ENCODE results near the gene HSPB8. TPM values are rescaled to one million over a fixed set of nuclear protein-coding genes. Genes with fewer than 3 reads are reported as not detected.

Gene HSPB8
- total and polyA plus RNA-seq, 4 donors = 34.4 to 49.1 (median 40.7) TPM

DNA sequence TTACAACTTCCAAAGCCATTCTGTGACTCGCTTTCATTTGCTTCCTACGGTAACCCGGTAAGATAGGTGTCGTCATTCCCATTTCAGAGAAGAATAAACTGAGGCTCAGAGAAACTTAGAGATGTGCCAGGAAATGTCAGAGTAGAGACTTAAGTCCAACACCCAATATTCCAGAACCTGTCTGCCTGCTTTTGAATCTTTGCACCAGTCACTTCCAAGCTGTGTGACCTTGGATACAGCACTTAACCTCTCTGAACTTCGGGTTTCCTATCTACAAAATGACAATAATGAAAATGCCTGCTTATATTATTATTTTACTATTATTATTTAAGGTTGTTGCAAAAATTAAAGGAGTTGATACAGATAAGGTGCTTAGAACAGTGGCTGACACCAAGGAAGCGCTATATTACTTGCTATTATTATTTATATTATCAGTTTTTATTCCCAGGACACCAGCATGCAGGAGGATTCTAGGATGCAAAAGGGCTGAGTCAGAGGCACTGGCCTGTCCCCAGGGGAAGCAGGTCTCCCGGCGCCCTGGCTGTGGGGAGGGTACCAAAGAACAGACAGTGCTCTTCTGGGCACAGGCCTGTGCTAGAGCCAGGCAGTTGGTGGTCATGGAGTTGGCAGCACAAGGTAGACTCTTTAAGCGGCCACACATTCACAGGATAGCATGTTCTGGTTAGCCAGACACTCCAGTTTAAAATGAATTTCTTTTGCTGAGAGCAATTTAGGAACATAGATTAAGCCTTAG is 5.4 kb downstream of the HSPB8 start:
- TF ChIP-seq, protein P1, sequence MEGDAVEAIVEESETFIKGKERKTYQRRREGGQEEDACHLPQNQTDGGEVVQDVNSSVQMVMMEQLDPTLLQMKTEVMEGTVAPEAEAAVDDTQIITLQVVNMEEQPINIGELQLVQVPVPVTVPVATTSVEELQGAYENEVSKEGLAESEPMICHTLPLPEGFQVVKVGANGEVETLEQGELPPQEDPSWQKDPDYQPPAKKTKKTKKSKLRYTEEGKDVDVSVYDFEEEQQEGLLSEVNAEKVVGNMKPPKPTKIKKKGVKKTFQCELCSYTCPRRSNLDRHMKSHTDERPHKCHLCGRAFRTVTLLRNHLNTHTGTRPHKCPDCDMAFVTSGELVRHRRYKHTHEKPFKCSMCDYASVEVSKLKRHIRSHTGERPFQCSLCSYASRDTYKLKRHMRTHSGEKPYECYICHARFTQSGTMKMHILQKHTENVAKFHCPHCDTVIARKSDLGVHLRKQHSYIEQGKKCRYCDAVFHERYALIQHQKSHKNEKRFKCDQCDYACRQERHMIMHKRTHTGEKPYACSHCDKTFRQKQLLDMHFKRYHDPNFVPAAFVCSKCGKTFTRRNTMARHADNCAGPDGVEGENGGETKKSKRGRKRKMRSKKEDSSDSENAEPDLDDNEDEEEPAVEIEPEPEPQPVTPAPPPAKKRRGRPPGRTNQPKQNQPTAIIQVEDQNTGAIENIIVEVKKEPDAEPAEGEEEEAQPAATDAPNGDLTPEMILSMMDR (IDR thresholded peaks at IDR 0.05; ENCODE audit: control extremely low read depth, extremely low read depth) = no peak
- H3K4me1 ChIP-seq (ENCODE audit: control insufficient read depth in 5 of 5, insufficient read depth in 5 of 5, low read length in 5 of 5) = peaks cover 0 to 55% (median 6%) of the 10 kb centered on the region in 5 donors
- H3K36me3 ChIP-seq (ENCODE audit: control insufficient read depth in 4 of 4, insufficient read depth in 4 of 4, low read length in 4 of 4) = peaks cover 0 to 8% (median 3%) of the 10 kb centered on the region in 4 donors
- WGBS, 2 donors = 60 to 78% methylated on average over 9 of the region's 9 CpGs
- ATAC-seq (ENCODE audit: insufficient read depth, low FRiP score) (no peak), DNase-seq (no peak)
- H3K4me3 ChIP-seq = no peak overlapping the region
- no peaks in the 10 kb centered on the region for H3K9me3 ChIP-seq (ENCODE audit: control insufficient read depth in 4 of 4, insufficient read depth in 3 of 4, low read length in 3 of 4)
- no peak overlapping the region for H3K9ac ChIP-seq (ENCODE audit: insufficient read depth in 1 of 2, low read length in 2 of 2)
- no peaks in the 10 kb centered on the region for H3K27me3 ChIP-seq (ENCODE audit: control insufficient read depth in 3 of 3, insufficient read depth in 3 of 3, low read length in 2 of 3)
- H3K27ac ChIP-seq (ENCODE audit: low read depth in 1 of 2, low read length in 1 of 2) = peak overlapping the region; percentile 26 to 66

DNA sequence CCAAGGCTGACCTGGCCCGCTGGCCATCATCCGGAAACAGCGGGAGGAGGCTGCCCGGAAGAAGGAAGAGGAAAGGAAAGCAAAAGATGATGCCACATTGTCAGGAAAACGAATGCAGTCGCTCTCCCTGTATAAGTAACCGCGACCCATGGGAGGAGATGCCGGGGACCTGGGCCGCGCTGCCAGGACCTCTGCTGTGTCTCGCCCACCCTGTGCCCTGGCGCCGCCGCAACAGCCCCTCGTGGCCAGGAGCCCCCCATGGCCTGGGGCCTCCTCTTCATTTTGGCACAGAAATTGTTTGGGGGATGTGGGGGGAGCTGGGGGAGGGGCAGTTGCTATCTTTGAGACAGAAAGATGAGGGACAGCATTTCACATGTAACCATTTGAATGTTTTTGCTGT is 16.5 kb downstream of the HSPB8 start:
- WGBS, 2 donors = 95 to 97% methylated on average over 16 of the region's 16 CpGs
- Histone ChIP-seq H3K27me3 (ENCODE audit: control insufficient read depth in 3 of 3, insufficient read depth in 3 of 3, low read length in 2 of 3) (no peaks in the 10 kb centered on the region), H3K27ac (ENCODE audit: low read depth in 1 of 2, low read length in 1 of 2) (no peak overlapping the region), H3K9me3 (ENCODE audit: control insufficient read depth in 4 of 4, insufficient read depth in 3 of 4, low read length in 3 of 4) (peaks cover 0 to 7% (median 0%) of the 10 kb centered on the region in 4 donors), H3K36me3 (ENCODE audit: control insufficient read depth in 4 of 4, insufficient read depth in 4 of 4, low read length in 4 of 4) (peaks cover 0 to 19% (median 11%) of the 10 kb centered on the region in 4 donors), H3K9ac (ENCODE audit: insufficient read depth in 1 of 2, low read length in 2 of 2) (no peak overlapping the region), H3K4me3 (no peak overlapping the region), H3K4me1 (ENCODE audit: control insufficient read depth in 5 of 5, insufficient read depth in 5 of 5, low read length in 5 of 5) (peaks cover 0 to 3% (median 0%) of the 10 kb centered on the region in 5 donors)
- TF ChIP-seq, protein P1 (IDR thresholded peaks at IDR 0.05; ENCODE audit: control extremely low read depth, extremely low read depth) = no peak
- ATAC-seq (ENCODE audit: insufficient read depth, low FRiP score) (no peak), DNase-seq (no peak)

DNA sequence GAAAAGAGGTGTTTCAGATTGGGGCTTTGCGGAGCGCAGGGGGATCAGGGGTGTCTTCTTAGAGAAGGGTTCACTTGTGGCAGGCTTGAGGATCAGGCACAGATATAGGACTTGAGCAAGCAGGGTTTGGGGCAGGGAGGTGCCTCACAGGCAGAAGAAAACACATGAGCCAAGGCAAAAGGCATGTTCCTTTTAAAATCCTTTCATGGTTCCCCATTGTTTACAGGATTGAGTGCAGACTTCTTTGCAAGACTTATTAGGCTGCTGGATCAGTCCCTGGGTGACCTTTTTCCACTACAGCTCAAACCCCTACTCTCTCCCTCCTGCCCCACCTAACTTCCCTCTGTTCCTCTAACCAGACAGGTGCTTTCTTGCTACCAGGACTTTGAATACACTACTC is 19.7 kb downstream of the HSPB8 start:
- H3K27me3 ChIP-seq (ENCODE audit: control insufficient read depth in 3 of 3, insufficient read depth in 3 of 3, low read length in 2 of 3) = no peaks in the 10 kb centered on the region
- H3K4me1 ChIP-seq (ENCODE audit: control insufficient read depth in 5 of 5, insufficient read depth in 5 of 5, low read length in 5 of 5) = peaks cover 1 to 13% (median 7%) of the 10 kb centered on the region in 5 donors
- peak overlapping the region in 1 of 2 donors; percentile 46 for H3K27ac ChIP-seq (ENCODE audit: low read depth in 1 of 2, low read length in 1 of 2)
- no peak for ATAC-seq (ENCODE audit: insufficient read depth, low FRiP score)
- peaks cover 0 to 7% (median 0%) of the 10 kb centered on the region in 4 donors for H3K9me3 ChIP-seq (ENCODE audit: control insufficient read depth in 4 of 4, insufficient read depth in 3 of 4, low read length in 3 of 4)
- WGBS, 2 donors = 98 to 99% methylated on average over 2 of the region's 2 CpGs
- TF ChIP-seq, protein P1 (IDR thresholded peaks at IDR 0.05; ENCODE audit: control extremely low read depth, extremely low read depth) = no peak
- no peak overlapping the region for H3K9ac ChIP-seq (ENCODE audit: insufficient read depth in 1 of 2, low read length in 2 of 2)
- peaks cover 0 to 13% (median 7%) of the 10 kb centered on the region in 4 donors for H3K36me3 ChIP-seq (ENCODE audit: control insufficient read depth in 4 of 4, insufficient read depth in 4 of 4, low read length in 4 of 4)
- no peak for DNase-seq
- H3K4me3 ChIP-seq = no peak overlapping the region

Data from lung (tissue), 12 donors.